ENCODE data around the gene NPTXR.

NPTXR gene

DNA sequence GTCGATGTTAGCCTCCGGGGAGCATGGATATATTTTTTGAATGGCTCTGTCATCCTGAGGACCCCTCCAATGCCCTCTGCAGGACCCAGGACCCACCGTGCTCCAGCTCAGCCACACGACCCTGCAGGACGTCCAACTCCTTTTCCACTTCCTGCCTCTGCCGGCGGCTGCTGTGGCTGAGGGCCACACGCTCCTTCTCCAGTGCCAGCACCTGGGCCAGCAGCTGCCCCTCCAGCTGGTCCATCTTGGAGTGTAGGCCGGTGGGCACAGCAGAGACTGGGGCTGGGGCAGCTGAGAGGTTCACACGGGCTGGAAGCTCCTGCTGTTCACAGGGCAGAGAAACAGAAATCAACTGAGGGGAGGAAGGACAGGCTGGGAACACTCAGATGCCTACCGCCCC is 15.6 kb downstream of the NPTXR start:
- Histone ChIP-seq H3K9ac (ENCODE audit: low read depth, low read length) (no peak overlapping the region), H3K36me3 (ENCODE audit: insufficient read depth, low read depth, low read length) (no peaks in the 10 kb centered on the region), H3K27me3 (ENCODE audit: insufficient read depth, low read length) (no peaks in the 10 kb centered on the region), H3K4me1 (ENCODE audit: insufficient read depth, low read length) (no peaks in the 10 kb centered on the region), H3K4me3 (ENCODE audit: low read length) (no peak overlapping the region), H3K9me3 (ENCODE audit: insufficient read depth, low read depth, low read length) (no peaks in the 10 kb centered on the region), H3K27ac (ENCODE audit: low read length) (no peak overlapping the region)

DNA sequence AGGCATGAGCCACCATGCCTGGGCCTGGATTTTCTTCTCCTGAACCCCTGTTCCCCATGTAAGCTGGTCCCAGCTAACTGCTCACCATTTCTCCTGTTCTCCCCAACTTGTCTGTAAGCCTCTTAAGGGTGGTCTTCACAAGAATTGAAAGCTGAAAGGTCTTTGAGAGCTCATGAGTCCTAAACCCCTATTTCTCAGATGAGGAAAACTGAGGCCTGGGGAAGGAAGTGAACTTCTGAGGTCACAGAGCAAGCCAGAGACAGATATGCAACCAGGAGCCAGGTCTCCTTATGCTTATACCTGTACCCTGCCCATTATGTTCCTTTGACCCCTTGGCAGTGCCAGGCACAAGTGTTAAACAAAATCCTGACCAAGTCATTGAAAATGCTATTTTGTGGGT is 16.3 kb downstream of the NPTXR start:
- no peaks in the 10 kb centered on the region for H3K4me1 ChIP-seq (ENCODE audit: insufficient read depth, low read length)
- no peak overlapping the region for H3K4me3 ChIP-seq (ENCODE audit: low read length)
- H3K9me3 ChIP-seq (ENCODE audit: insufficient read depth, low read depth, low read length), result no peaks in the 10 kb centered on the region
- H3K27ac ChIP-seq (ENCODE audit: low read length), result no peak overlapping the region
- no peaks in the 10 kb centered on the region for H3K36me3 ChIP-seq (ENCODE audit: insufficient read depth, low read depth, low read length)
- H3K27me3 ChIP-seq (ENCODE audit: insufficient read depth, low read length), result no peaks in the 10 kb centered on the region
- no peak overlapping the region for H3K9ac ChIP-seq (ENCODE audit: low read depth, low read length)

DNA sequence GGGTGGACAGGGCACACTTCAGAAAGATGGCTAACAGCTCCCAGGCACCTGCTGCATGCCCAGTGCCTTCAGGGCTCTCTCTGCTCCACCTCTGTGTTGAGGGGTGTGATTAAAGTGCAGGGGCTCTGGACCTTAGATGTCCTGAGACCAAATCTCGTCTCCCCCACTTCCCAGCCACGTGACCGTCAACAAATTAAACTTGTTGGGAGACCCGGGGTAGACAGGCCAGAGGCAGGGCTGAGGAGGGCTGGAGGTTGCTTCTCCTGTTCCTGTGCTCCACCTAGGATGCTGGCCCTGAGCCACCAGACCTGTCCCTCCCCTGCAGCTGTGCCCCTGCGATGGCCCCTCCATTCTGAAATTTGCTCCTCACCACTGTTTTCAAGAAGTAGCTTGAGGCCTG is 17.0 kb downstream of the NPTXR start:
- Histone ChIP-seq H3K27ac (ENCODE audit: low read length) (no peak overlapping the region), H3K36me3 (ENCODE audit: insufficient read depth, low read depth, low read length) (no peaks in the 10 kb centered on the region), H3K9ac (ENCODE audit: low read depth, low read length) (no peak overlapping the region), H3K9me3 (ENCODE audit: insufficient read depth, low read depth, low read length) (no peaks in the 10 kb centered on the region), H3K27me3 (ENCODE audit: insufficient read depth, low read length) (no peaks in the 10 kb centered on the region), H3K4me1 (ENCODE audit: insufficient read depth, low read length) (no peaks in the 10 kb centered on the region), H3K4me3 (ENCODE audit: low read length) (no peak overlapping the region)

DNA sequence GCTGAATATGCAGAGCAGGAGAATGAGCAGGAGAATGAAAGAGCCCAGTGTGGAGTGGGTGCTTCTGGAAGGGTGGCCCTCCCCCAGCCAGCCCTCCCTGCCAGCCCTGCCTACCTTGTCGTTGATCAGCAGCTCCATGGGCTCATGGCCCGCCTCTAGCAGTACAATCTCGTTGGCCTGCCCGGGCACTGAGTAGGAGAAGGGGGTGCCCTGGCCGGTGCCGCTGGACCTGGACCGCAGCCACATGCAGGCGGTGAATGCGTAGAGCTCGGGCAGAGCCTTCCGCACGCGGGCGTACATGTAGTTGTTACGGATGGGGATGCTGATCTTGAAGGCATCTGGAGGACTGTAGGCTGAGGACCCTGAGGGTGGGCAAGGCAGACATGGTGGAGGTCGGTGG is 17.4 kb downstream of the NPTXR start:
- no peaks in the 10 kb centered on the region for H3K27me3 ChIP-seq (ENCODE audit: insufficient read depth, low read length)
- H3K9ac ChIP-seq (ENCODE audit: low read depth, low read length), result no peak overlapping the region
- no peaks in the 10 kb centered on the region for H3K9me3 ChIP-seq (ENCODE audit: insufficient read depth, low read depth, low read length)
- no peaks in the 10 kb centered on the region for H3K36me3 ChIP-seq (ENCODE audit: insufficient read depth, low read depth, low read length)
- no peak overlapping the region for H3K27ac ChIP-seq (ENCODE audit: low read length)
- no peak overlapping the region for H3K4me3 ChIP-seq (ENCODE audit: low read length)
- no peaks in the 10 kb centered on the region for H3K4me1 ChIP-seq (ENCODE audit: insufficient read depth, low read length)

DNA sequence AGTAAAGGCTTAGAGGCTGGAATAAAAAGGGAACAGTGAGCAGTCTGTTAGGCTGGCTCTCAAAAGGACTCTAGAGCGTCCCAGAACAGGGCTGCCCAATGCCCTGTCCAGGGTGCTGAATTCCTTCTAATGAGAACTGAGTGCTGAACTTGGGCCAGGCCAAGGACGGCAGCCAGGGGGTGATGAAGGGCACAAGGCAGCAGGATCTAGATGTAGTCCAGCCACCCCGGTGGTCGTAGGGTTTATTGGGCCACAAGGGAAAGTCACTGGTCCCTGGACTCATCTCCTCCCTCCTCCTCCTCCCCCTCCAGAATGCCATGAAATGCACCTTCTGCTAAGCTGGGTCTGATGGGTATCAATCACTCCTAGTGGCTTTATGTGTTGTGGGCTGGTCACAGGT is 19.2 kb downstream of the NPTXR start:
- Histone ChIP-seq H3K27ac (ENCODE audit: low read length) (no peak overlapping the region), H3K27me3 (ENCODE audit: insufficient read depth, low read length) (no peaks in the 10 kb centered on the region), H3K4me1 (ENCODE audit: insufficient read depth, low read length) (no peaks in the 10 kb centered on the region), H3K4me3 (ENCODE audit: low read length) (no peak overlapping the region), H3K9me3 (ENCODE audit: insufficient read depth, low read depth, low read length) (no peaks in the 10 kb centered on the region), H3K9ac (ENCODE audit: low read depth, low read length) (no peak overlapping the region), H3K36me3 (ENCODE audit: insufficient read depth, low read depth, low read length) (no peaks in the 10 kb centered on the region)

DNA sequence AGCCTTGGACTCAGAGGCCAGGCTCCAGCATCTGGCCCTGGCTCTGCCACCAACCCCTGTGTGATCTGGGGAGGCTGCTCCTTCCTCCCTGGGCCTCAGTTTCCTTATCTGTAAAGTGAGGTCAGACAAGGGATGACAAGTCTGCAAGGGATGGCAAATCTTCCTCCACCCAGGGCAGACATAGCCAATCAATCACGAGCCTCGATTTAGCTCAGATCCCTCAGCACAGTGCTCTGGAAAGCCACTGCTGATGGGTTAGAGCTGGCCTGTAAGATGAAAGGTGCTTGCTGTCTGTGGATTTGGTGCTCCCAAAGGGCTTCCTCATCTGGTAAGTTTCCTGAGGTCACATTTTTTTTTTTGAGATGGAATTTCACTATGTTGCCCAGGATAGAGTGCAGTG is 20.2 kb downstream of the NPTXR start:
- no peaks in the 10 kb centered on the region for H3K36me3 ChIP-seq (ENCODE audit: insufficient read depth, low read depth, low read length)
- no peak overlapping the region for H3K4me3 ChIP-seq (ENCODE audit: low read length)
- no peaks in the 10 kb centered on the region for H3K4me1 ChIP-seq (ENCODE audit: insufficient read depth, low read length)
- no peak overlapping the region for H3K27ac ChIP-seq (ENCODE audit: low read length)
- H3K9ac ChIP-seq (ENCODE audit: low read depth, low read length), result no peak overlapping the region
- no peaks in the 10 kb centered on the region for H3K27me3 ChIP-seq (ENCODE audit: insufficient read depth, low read length)
- no peaks in the 10 kb centered on the region for H3K9me3 ChIP-seq (ENCODE audit: insufficient read depth, low read depth, low read length)

DNA sequence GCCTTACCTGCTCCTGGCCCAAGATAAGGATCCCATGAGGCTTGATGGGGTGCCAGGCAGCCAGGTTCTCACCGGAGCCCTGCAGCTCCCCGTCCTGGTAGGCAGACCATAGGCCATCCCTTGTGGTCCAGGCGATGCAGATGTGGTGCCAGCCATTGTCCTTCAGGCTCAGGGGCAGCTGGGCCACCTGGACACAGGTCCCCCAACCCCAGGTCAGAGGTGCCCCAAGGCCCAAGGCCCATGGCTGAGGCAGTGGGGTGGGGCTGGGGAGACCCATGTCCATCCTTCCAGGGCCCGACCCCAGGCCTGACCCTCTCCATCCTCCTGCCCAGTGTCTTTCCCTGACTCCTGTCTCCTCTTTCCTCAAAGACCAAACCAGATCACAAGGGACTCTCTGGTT is 20.8 kb downstream of the NPTXR start:
- no peaks in the 10 kb centered on the region for H3K4me1 ChIP-seq (ENCODE audit: insufficient read depth, low read length)
- no peak overlapping the region for H3K4me3 ChIP-seq (ENCODE audit: low read length)
- no peaks in the 10 kb centered on the region for H3K36me3 ChIP-seq (ENCODE audit: insufficient read depth, low read depth, low read length)
- no peak overlapping the region for H3K9ac ChIP-seq (ENCODE audit: low read depth, low read length)
- H3K27me3 ChIP-seq (ENCODE audit: insufficient read depth, low read length), result no peaks in the 10 kb centered on the region
- H3K9me3 ChIP-seq (ENCODE audit: insufficient read depth, low read depth, low read length), result no peaks in the 10 kb centered on the region
- H3K27ac ChIP-seq (ENCODE audit: low read length), result no peak overlapping the region

DNA sequence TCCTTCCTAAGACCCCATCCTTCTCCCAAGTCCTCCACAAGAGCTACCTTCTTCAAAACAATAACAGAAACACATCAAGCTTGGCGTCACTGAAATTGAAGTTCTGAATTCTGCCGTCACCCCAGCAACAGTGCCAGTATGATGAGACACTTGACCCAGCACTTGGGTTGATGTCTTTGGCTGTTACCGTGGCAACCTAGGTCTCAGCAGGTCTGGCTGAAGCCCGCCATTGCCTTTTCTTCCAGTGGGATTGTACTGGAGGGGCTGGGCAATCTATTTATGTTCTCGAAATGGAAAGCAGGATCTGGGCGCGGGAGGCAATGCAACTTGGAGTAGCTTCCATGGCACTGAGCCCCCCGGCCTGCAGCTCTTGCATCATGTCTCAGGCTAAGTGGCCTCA is 23.8 kb downstream of the NPTXR start:
- no peak overlapping the region for H3K27ac ChIP-seq (ENCODE audit: low read length)
- H3K9ac ChIP-seq (ENCODE audit: low read depth, low read length), result no peak overlapping the region
- H3K4me3 ChIP-seq (ENCODE audit: low read length), result no peak overlapping the region
- H3K4me1 ChIP-seq (ENCODE audit: insufficient read depth, low read length), result no peaks in the 10 kb centered on the region
- H3K36me3 ChIP-seq (ENCODE audit: insufficient read depth, low read depth, low read length), result no peaks in the 10 kb centered on the region
- H3K27me3 ChIP-seq (ENCODE audit: insufficient read depth, low read length), result no peaks in the 10 kb centered on the region
- H3K9me3 ChIP-seq (ENCODE audit: insufficient read depth, low read depth, low read length), result no peaks in the 10 kb centered on the region

DNA sequence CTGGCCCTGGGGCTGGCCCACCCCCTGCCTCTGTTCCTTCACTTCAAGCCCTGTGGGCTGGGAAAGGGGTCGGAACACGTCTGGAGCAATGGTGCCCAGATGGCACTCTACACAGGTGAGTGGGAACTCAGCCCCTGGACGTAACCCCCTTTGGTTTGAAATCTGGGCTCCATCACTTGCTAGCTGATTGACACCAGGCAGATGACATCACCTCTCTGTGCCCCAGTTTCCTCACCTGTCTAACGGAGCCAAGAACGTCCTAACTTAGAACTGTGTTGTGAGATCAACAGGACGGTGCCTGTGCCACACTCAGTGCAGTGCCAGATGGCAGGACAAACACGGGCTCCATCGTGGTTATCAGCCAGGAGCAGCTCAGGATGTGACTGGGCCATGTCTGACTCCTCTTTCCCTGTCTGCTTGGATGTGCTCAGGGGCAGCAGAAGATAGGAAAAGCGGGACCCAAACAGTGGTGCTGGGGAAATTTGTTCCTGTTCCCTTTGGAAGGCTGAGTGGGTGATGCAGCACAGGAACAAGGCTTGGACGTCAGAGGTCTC is 24.4 kb downstream of the NPTXR start:
- H3K27me3 ChIP-seq (ENCODE audit: insufficient read depth, low read length), result no peaks in the 10 kb centered on the region
- H3K27ac ChIP-seq (ENCODE audit: low read length), result no peak overlapping the region
- H3K9me3 ChIP-seq (ENCODE audit: insufficient read depth, low read depth, low read length), result no peaks in the 10 kb centered on the region

DNA sequence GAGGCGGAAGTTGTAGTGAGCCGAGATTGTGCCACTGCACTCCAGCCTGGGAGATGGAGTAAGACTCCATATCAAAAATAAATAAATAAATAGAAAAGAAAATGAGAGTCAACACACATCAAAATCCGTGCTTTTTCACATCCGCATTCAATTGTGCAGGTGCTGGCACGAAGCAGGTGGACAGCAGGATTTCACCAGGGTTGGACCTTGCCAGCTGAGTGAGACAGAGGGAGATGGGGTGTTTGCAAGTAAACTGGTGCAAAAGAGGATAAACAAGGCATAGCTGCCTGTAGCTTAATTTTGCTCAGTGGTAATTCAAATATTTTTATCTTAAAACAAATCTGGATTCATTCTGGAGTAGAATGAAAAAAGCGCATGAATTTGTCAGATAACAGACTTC is 26.6 kb downstream of the NPTXR start:
- no peaks in the 10 kb centered on the region for H3K36me3 ChIP-seq (ENCODE audit: insufficient read depth, low read depth, low read length)
- H3K27ac ChIP-seq (ENCODE audit: low read length), result no peak overlapping the region
- H3K9ac ChIP-seq (ENCODE audit: low read depth, low read length), result no peak overlapping the region
- peaks cover 7% of the 10 kb centered on the region for H3K27me3 ChIP-seq (ENCODE audit: insufficient read depth, low read length)
- no peaks in the 10 kb centered on the region for H3K4me1 ChIP-seq (ENCODE audit: insufficient read depth, low read length)
- H3K9me3 ChIP-seq (ENCODE audit: insufficient read depth, low read depth, low read length), result no peaks in the 10 kb centered on the region
- no peak overlapping the region for H3K4me3 ChIP-seq (ENCODE audit: low read length)

More for the DNA sequence above, 24.4 kb downstream of the NPTXR start:
- Histone ChIP-seq H3K4me1 (ENCODE audit: insufficient read depth, low read length) (no peaks in the 10 kb centered on the region), H3K4me3 (ENCODE audit: low read length) (no peak overlapping the region), H3K9ac (ENCODE audit: low read depth, low read length) (no peak overlapping the region), H3K36me3 (ENCODE audit: insufficient read depth, low read depth, low read length) (no peaks in the 10 kb centered on the region)

DNA sequence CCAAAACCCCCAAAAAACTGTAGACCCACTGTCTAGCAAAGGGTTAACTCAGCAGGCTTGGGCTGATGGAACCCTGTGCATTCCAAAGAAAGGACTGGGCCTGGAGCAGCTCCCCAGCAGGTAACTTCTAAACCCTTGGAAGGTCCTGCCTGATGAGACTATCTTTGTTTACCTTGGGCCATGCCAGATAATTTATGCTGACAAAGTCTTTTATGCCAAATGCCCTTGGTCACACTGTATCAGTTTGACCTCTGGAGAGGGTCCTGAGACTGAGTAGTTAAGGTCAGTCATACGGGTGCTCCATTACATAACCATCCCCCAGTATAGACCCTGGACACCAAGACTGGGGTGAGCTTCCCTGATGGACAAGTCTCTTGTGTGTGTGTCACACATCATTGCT is 28.0 kb downstream of the NPTXR start:
- no peaks in the 10 kb centered on the region for H3K4me1 ChIP-seq (ENCODE audit: insufficient read depth, low read length)
- no peak overlapping the region for H3K9ac ChIP-seq (ENCODE audit: low read depth, low read length)
- H3K36me3 ChIP-seq (ENCODE audit: insufficient read depth, low read depth, low read length), result no peaks in the 10 kb centered on the region
- no peak overlapping the region for H3K27ac ChIP-seq (ENCODE audit: low read length)
- H3K9me3 ChIP-seq (ENCODE audit: insufficient read depth, low read depth, low read length), result no peaks in the 10 kb centered on the region
- H3K4me3 ChIP-seq (ENCODE audit: low read length), result no peak overlapping the region
- peaks cover 7% of the 10 kb centered on the region for H3K27me3 ChIP-seq (ENCODE audit: insufficient read depth, low read length)

DNA sequence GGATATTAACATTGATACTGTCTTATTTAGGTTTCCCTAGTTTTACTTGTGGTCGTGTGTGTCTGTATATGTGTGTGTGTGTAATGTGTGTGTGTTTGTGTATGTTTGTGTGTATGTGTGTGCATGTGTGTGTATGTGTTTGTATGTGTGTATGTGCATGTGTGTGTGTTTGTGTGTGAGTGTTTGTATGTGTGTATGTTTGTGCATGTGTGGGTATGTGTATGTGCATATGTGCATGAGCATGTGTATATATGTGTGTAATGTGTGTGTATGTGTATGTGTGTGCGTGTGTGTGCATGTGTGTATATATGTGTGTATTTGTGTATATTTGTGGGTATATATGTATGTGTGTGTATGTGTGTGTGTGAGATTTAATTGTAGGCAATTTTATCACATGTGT is 32.6 kb downstream of the NPTXR start:
- no peak overlapping the region for H3K9ac ChIP-seq (ENCODE audit: low read depth, low read length)
- no peaks in the 10 kb centered on the region for H3K36me3 ChIP-seq (ENCODE audit: insufficient read depth, low read depth, low read length)
- no peak overlapping the region for H3K27ac ChIP-seq (ENCODE audit: low read length)
- H3K4me3 ChIP-seq (ENCODE audit: low read length), result no peak overlapping the region
- peaks cover 7% of the 10 kb centered on the region for H3K27me3 ChIP-seq (ENCODE audit: insufficient read depth, low read length)
- peaks cover 3% of the 10 kb centered on the region; the same call in 1 of the 2 replicates for H3K9me3 ChIP-seq (ENCODE audit: insufficient read depth, low read depth, low read length)
- no peaks in the 10 kb centered on the region for H3K4me1 ChIP-seq (ENCODE audit: insufficient read depth, low read length)

Measured in iPS-20b (cell line).